Suppressor macrophage treated with lipopolysaccharide for 4 hours (primary cell): Measurements from ENCODE around the gene PLEKHG3.
"Not testable (repeated sequence)": the region's sequence is repeated elsewhere in the genome, so short reads cannot be mapped to it uniquely, and the experiment has no call there.

Experiments
- DNase-seq: peaks from one replicate; pipeline ENCODE4 v3.0.0-alpha.2; 2020

PLEKHG3 gene

DNA sequence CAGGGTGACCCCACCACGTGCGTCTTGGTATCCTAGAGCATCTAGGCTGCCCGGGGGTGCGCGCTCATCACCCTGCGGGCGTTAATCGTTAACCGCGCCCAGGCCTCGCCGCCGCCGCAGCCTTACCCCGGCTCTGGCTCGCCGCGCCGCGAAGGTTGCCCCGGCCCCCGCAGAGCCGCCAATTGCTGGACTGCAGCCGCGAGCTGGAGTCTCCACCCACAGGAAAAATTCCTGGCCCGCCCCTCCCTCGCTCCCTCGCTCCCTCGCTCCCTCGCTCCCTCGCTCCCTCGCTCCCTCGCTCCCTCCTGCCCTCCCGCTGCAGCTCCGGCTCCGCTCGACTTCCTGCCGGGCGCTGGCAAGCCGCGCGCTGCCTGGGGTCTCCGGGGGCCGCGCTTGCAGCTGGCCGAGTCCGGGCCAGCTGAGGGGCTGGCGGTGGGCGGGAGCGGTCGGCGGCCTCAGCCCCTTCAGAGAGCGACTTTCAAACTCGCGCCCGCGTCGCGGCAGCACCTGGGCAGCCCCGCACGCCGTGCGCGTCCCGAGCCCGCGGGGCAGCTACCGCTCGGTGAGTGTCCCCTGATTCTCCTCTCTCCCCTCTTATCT, at the start of gene PLEKHG3:
Gene PLEKHG3 (plus strand): TSS at position 282 of the 600 bp plus-strand sequence. CDS start 23,208 bp downstream, outside the sequence.
- no peak for DNase-seq

GRCh38 chr14:64654901-64655300, 49.3 kb upstream of the PLEKHG3 start:
- DNase-seq, result peak; percentile 90

DNA sequence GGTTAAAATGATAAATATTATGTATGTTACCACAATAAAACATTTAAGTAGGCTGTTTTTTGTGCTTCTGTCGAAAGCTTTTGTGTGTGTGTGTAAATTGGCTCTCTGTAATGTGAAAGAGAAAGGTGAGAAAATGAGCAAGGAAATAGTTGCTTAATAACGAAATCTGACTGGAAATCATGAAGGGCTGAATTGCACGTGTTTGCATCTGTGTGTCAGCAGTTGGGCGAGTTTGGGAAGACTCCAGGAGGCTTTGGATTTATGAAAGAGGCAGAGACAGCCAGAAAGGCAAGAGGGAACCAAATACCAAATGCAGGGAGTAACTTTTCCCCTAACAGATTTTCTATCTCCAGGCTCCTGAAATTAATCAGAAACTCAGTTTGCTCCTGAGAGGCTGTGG, 47.2 kb upstream of the PLEKHG3 start:
- peak; percentile 57 for DNase-seq

DNA sequence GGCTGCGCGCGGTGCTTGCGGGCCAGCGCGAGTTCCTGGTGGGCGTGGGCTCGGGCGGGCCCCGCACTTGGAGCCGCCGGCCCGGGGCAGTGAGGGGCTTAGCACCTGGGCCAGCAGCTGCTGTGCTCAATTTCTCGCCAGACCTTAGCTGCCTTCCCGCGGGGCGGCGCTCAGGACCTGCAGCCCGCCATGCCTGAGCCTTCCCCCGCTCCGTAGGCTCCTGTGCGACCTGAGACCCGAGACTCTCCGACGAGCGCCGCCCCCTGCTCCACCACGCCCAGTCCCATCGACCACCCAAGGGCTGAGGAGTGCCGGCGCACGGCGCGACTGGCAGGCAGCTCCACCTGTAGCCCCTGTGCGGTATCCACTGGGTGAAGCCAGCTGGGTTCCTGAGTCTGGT, 46.0 kb upstream of the PLEKHG3 start:
- no peak for DNase-seq

DNA sequence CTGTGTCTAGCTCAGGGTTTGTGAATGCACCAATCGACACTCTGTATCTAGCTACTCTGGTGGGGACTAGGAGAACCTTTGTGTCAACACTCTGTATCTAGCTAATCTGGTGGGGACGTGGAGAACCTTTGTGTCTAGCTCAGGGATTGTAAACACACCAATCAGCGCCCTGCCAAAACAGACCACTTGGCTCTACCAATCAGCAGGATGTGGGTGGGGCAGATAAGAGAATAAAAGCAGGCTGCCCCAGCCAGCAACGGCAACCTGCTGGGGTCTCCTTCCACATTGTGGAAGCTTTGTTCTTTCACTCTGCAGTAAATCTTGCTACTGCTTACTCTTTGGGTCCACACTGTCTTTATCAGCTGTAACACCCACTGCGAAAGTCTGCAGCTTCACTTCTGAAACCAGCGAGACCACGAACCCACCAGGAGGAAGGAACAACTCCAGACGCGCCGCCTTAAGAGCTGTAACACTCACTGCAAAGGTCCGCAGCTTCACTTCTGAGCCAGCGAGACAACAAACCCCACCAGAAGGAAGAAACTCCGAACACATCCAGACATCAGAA, 45.4 kb upstream of the PLEKHG3 start:
- DNase-seq, result not testable (repeated sequence)

GRCh38 chr14:64659366-64659765, 44.9 kb upstream of the PLEKHG3 start:
- no peak for DNase-seq

DNA sequence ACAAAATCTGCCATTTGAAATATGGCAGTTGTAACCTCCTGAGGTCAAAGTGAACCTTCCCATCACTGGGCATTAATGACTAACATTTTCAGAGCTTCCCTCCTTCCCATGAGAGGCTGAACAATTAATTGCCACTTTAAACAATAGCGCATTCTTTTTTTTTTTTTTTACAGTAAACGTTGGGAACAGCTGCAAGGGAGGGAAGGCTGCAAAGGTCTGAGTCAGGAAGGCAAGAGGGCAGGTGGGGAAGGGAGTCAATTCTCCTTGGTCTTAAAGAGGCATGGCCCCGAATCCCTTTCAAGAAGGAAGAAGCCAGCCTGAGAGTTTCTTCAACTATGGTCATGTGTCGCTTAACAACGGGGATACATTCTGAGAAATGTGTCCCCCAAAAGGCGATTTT, 41.0 kb upstream of the PLEKHG3 start:
- DNase-seq, result no peak

DNA sequence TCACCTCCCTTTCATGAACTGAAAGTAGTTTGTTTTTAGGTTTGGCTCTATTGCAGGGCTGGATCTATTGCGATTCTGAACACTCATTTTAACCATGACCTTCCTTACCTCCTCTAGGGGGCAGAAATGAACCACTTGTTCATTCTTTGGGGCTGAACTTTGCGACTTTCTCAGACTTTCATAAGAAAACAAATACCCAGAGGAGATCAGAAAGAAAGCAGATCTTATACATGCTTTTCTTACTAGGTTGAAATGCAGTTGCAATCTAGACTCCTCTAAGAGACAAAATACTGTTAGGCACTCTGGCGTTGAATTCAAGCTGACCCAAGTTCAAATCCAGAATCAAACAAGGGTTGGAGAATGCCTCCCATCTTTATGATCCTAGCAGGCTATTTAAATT, 32.6 kb upstream of the PLEKHG3 start:
- peak; percentile 82 for DNase-seq

- no peak for DNase-seq
Measured at GRCh38 chr14:64673316-64673715, 30.9 kb upstream of the PLEKHG3 start.

DNA sequence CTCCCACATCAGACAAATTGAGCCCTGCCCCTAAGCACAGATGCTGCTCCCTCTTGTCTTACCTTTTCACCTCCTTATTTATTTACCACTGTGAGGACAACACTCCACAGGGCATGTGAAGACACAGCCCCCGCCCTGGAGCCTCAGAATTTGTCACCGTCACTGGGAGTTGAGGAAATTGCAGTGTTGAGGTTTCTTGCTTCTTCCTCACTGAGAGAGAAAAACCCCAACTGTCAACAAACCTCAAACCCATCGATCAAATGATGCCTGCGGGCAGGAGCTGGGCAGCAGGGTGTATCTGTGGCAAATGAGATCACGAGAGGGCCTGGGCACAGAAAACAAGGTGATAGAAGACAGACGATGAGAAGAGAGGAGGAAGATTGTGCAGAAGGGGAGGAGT, 30.5 kb upstream of the PLEKHG3 start:
- peak; percentile 45 for DNase-seq

DNA sequence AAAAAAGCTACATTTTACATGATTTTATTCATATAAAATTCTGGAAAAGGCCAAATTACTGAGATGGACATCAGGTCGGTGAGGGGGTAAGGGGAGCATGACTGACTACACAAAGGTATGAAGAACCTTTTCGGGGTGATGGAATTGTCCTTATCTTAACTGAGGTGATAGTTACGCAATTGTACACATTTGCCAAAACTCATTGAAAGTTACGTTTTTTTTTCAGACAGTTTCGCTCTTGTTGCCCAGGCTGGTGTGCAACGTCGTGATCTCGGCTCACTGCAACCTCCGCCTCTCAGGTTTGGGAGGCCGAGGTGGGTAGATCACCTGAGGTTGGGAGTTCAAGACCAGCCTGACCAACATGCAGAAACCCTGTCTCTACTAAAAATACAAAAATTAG, 29.4 kb upstream of the PLEKHG3 start:
- DNase-seq, result no peak

- no peak for DNase-seq
Measured at GRCh38 chr14:64675312-64675711, 28.9 kb upstream of the PLEKHG3 start.

DNA sequence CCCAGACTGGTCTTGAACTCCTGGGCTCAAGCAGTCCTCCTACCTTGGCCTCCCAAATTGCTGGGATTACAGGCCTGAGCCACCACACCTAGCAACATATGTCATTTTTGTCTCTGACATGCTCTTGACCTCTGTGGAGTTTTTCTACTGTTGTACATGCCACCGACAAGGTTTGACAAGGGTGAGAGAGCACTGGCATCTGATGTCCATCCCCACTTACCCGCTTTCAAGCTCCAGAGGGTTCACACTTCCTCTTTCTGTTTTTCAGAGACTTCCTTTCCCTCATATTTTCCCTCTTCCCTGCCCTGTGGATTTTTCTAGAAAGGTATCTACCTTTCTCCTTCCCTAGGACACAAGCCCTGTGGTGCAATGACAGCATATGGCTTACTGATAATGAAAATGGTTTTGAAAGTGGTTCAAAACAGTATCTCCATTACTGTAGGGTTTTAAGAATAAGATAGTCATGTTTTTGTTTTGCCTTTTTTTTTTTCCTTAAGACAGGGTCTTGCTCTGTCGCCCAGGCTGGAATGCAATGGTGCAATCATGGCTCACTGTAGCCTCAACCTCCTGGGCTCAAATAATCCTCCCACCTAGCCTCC, 27.7 kb upstream of the PLEKHG3 start:
- DNase-seq, result no peak

GRCh38 chr14:64680013-64680713, 24.1 kb upstream of the PLEKHG3 start:
- DNase-seq, result no peak

DNA sequence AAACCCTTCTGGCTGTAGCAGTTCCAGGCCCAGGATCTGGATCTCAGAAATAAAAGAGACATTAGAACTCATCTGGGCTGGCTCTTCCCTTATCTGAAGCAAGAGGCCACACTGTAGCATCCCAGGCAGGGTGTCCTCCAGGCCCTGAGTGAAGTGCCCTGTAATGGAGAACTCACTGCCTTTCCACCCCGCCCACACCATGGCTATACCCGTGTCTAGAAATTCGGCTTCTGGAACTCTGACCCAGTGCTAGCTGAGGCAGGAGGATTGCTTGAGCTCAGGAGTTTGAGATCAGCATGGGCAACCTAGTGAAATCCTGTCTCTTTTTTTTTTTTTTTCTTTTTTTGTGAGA, 23.5 kb upstream of the PLEKHG3 start:
- no peak for DNase-seq

DNA sequence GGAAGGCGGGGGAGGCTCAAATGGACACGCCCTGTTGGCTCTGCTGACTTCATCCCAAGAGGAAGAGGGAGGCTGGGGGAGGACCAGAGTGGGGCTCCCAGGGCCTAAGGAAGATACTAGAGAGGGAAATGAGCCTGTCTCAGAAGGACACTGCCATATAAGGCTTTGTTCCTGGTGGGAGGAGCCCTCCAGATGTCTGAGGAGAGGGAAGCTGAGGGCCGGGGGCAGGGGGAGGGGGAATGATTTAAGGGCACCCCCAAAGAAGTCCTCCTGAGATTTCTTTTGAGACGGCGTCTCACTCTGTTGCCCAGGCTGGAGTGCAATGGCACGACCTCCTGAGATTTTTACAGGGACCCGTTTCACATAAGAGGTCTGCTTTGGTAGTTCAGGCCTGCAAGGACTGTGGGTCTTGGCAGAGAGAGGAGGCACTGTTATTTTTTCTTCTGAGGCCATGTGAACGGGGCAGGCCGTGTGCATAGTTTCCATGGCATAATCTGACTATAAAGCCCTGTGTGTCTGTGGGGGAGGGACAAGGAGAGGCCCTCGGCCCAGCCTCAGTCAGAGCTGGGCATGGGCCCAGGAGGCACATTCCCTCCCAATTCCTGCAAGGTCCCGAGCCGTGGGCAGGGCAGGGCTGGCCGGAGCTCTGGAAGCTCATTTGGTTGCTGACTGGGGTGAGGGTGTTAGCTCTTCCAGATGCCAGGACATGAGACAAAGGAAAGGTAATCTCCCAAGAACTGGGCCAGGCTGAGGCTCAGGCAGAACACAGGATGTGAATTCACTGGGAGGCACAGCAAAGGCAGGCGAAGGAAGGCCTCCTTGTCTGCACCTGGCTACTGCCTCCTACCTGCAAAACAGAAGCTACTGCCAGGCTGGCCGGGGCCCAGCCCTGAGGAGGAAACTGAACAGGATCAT, 22.2 kb upstream of the PLEKHG3 start:
- peak; percentile 46 for DNase-seq

DNA sequence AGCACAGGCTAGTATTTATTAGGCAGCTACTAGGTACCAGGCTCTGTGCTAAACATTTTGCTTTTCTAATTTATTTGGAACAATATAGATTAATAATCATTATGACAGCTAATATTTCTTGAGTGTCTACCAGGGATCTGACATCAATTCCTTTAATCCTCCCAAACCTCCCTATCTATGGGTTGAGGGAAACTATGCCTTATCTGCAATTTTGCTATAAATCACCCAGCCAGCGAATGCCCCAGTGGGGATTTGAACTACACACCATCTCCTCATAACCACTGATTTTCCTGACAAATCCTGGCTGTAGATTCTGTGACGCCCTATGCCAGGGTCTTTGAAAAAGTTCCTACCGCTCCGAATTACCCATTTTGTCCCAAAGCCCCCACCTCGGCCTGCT, 21.4 kb upstream of the PLEKHG3 start:
- DNase-seq, result no peak

GRCh38 chr14:64683264-64683663, 21.0 kb upstream of the PLEKHG3 start:
- no peak for DNase-seq

DNA sequence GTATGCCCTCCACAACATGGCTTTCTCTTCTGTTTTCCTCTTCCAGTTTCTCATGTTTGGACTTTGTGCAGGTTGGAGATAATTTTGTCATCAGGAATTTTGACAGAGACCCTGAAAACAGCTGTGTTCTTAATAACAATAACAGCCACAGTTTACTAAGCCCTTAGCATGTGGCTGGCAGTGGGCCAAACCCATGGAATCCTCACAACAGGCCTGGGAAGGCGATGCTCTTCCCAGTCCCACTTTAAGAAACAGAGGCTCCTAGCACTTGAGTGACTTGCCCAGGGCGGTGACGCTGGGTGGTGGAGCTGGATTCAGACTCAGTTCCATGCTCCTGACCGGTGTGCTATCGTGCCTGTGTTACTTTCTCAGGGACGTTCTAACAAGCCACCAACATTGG, 20.1 kb upstream of the PLEKHG3 start:
- no peak for DNase-seq

DNA sequence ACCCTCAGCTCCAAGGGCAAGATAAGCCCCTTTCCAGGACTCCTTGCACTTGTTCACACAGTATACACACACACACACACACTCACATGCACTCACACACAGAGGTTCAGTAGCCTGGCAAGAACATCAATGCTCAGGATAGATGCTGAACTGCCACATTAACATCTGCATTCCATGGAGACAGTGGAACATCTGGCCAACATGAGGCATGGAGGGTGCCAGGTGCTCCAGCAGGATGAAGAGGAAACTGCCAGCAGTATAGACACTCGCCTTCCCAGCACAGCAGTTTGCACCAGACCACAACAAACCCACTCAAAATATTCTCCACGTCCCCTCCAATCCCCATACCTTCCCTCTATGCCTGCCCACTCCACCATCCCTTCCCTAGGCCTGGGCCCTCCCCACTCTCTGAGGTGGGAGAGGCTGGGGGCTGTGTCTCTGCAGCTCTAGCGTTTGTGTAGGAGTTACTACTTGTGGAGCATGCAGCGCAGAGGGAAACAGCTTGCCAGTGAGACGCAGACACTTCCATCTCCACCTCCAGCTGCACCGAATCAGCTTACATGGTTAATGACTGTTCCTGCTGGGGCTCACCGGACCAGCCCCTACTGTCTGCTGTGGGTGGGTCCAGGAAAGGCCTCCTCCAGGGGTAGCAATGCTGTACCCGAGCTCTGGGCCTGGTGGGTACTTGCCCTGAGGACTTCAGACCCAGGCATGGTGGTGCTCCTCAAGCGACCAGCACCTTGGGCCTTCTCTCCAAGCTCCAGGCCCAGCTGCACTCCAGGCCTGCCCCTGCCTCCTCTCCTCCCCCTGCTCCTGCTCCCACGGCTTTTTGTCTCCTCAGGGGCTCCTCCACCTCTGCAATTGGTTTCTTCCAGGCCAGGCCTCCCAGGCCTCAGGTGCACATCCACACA, 18.6 kb upstream of the PLEKHG3 start:
- no peak for DNase-seq

DNA sequence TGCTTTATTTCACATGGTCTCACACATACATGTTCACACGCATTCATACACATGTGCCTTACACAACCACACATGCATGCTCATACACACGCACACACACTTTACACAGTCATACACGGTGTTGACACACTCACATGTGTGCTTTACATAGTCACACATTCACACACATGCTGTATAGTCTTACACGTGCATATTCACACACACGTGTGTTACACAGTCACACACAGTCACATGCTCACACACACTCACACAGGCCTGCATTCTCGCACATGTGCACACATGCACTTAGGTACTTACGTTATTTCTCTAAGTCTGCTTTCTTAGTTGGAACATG, 18.0 kb upstream of the PLEKHG3 start:
- no peak for DNase-seq

GRCh38 chr14:64688031-64688430, 16.2 kb upstream of the PLEKHG3 start:
- peak; percentile 37 for DNase-seq
